ENCODE data around the gene RUNDC3A.
A peak's percentile ranks its signal among the peaks of the same experiment; 100 is the strongest.
"Not testable (repeated sequence)": the region's sequence is repeated elsewhere in the genome, so short reads cannot be mapped to it uniquely, and the experiment has no call there.

RUNDC3A gene

GRCh38 chr17:44361292-44362260, 53.2 kb downstream of the RUNDC3A start:
- Histone ChIP-seq H3K9me3 (ENCODE audit: control insufficient read depth, insufficient read depth, low read depth, low read length) (no peaks in the 10 kb centered on the region), H3K4me3 (ENCODE audit: low read depth, low read length) (0 out of 2 replicates have a peak overlapping the region, but pooled peaks have one; percentile 82), H3K9ac (ENCODE audit: low read length) (no peak overlapping the region), H3K27ac (ENCODE audit: low read depth, low read length) (no peak overlapping the region), H3K36me3 (ENCODE audit: control insufficient read depth, insufficient read depth, low read length) (0 out of 2 replicates have a peak, but pooled peaks cover 6% of the 10 kb centered on the region), H3K27me3 (ENCODE audit: control insufficient read depth, insufficient read depth, low read length) (peaks cover 18% of the 10 kb centered on the region), H3K4me1 (ENCODE audit: control insufficient read depth, insufficient read depth, low read length) (peaks cover 20% of the 10 kb centered on the region)

GRCh38 chr17:44362459-44362948, 54.1 kb downstream of the RUNDC3A start:
- no peak overlapping the region for H3K9ac ChIP-seq (ENCODE audit: low read length)
- peaks cover 19% of the 10 kb centered on the region for H3K27me3 ChIP-seq (ENCODE audit: control insufficient read depth, insufficient read depth, low read length)
- no peak overlapping the region for H3K27ac ChIP-seq (ENCODE audit: low read depth, low read length)
- H3K36me3 ChIP-seq (ENCODE audit: control insufficient read depth, insufficient read depth, low read length), result 0 out of 2 replicates have a peak, but pooled peaks cover 6% of the 10 kb centered on the region
- no peaks in the 10 kb centered on the region for H3K9me3 ChIP-seq (ENCODE audit: control insufficient read depth, insufficient read depth, low read depth, low read length)
- H3K4me1 ChIP-seq (ENCODE audit: control insufficient read depth, insufficient read depth, low read length), result peaks cover 20% of the 10 kb centered on the region
- H3K4me3 ChIP-seq (ENCODE audit: low read depth, low read length), result peak overlapping the region; percentile 82

DNA sequence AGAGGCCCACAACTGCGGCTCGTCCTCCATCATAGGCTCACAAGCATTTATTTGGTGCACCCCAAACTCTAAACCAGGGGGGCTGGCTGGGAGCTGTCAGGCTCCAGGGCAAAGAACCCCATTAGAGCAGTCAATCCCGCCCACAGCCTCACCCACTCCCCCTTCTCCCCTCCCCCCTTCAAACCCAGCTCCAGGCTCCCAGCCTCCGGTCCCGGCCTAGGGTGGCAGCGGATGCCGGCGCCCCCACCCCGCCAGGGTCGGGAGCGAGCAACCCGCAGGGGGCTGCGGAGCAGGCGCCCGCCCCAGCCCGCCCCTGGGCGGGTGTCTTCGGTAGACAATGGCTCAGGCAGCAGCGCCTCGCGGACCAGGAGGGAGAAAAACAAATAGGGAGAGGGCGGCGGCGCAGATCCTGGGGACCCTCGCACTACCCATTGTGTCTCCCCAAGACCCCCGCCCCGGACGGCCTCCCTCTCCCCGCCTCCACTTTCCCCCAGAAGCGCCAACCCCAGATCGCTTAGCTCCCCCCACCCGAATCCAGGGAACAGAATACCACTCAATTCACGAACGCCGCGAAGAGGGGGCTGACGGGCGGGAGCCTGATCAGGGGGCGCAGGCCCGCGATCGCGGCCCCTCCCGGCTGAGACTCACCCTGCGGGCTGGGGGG, 54.7 kb downstream of the RUNDC3A start:
- H3K27ac ChIP-seq (ENCODE audit: low read depth, low read length), result no peak overlapping the region

GRCh38 chr17:44363613-44364159, 55.3 kb downstream of the RUNDC3A start, which contains the start of gene FAM171A2:
FAM171A2 (minus strand) TSS chr17:44363853; CDS start chr17:44363714, 139 bp downstream.
- H3K9me3 ChIP-seq (ENCODE audit: control insufficient read depth, insufficient read depth, low read depth, low read length), result no peaks in the 10 kb centered on the region
- H3K4me1 ChIP-seq (ENCODE audit: control insufficient read depth, insufficient read depth, low read length), result peaks cover 20% of the 10 kb centered on the region
- no peak within 1 kb of the TSS for H3K27ac ChIP-seq (ENCODE audit: low read depth, low read length)
- peak within 1 kb of the TSS; percentile 74 for H3K9ac ChIP-seq (ENCODE audit: low read length)
- peaks cover 19% of the 10 kb centered on the region for H3K27me3 ChIP-seq (ENCODE audit: control insufficient read depth, insufficient read depth, low read length)
- H3K4me3 ChIP-seq (ENCODE audit: low read depth, low read length), result peak within 1 kb of the TSS; percentile 82
- 0 out of 2 replicates have a peak, but pooled peaks cover 4% of the 10 kb centered on the region for H3K36me3 ChIP-seq (ENCODE audit: control insufficient read depth, insufficient read depth, low read length)

More for the DNA sequence above, 54.7 kb downstream of the RUNDC3A start:
- H3K4me3 ChIP-seq (ENCODE audit: low read depth, low read length), result peak overlapping the region; percentile 82
- H3K4me1 ChIP-seq (ENCODE audit: control insufficient read depth, insufficient read depth, low read length), result peaks cover 20% of the 10 kb centered on the region
- H3K9me3 ChIP-seq (ENCODE audit: control insufficient read depth, insufficient read depth, low read depth, low read length), result no peaks in the 10 kb centered on the region
- peaks cover 19% of the 10 kb centered on the region for H3K27me3 ChIP-seq (ENCODE audit: control insufficient read depth, insufficient read depth, low read length)
- peak overlapping the region; percentile 74 for H3K9ac ChIP-seq (ENCODE audit: low read length)
- H3K36me3 ChIP-seq (ENCODE audit: control insufficient read depth, insufficient read depth, low read length), result 0 out of 2 replicates have a peak, but pooled peaks cover 6% of the 10 kb centered on the region

- H3K4me3 ChIP-seq (ENCODE audit: low read depth, low read length); H3K9ac ChIP-seq (ENCODE audit: low read length); H3K9me3 ChIP-seq (ENCODE audit: control insufficient read depth, insufficient read depth, low read depth, low read length); H3K36me3 ChIP-seq (ENCODE audit: control insufficient read depth, insufficient read depth, low read length); H3K27ac ChIP-seq (ENCODE audit: low read depth, low read length): not testable (repeated sequence)
- Histone ChIP-seq H3K27me3 (ENCODE audit: control insufficient read depth, insufficient read depth, low read length) (peaks cover 19% of the 10 kb centered on the region), H3K4me1 (ENCODE audit: control insufficient read depth, insufficient read depth, low read length) (peaks cover 20% of the 10 kb centered on the region)
Observed at GRCh38 chr17:44365051-44365450, 56.6 kb downstream of the RUNDC3A start.

DNA sequence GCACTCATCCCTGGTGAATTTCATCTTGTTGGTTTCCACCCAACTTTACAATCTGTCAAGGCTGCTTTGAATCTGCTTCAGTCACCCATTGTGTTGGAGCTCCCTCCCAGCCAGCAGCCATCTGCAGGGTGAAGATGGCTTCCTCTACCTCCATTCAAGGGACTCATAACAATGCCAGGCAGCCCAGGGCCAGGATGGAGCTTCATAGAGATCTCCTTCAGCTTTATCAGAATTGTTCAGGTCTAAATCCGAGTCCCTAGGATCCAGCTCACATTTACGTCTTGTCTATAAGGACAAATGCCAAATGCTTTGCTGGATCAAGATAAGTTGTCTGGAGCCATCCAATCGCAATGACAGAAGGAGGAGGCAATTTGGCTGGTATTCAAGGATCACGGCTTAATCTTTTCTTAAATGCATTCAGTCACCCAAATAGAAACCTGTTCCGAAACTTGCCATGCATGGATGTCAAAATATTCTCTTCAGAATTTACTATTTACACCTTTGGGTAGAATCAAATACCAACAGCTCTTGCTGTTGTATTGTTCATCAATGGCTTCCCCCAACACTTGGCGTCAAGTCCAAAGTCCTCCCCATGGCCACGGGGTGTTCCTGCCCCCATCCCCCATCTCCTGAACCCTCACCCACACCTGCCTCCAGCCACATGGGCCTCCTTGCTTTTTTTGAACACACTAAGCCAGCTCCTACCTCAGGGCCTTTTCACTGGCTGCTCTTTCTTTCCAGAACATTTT, 59.0 kb downstream of the RUNDC3A start:
- no peaks in the 10 kb centered on the region for H3K9me3 ChIP-seq (ENCODE audit: control insufficient read depth, insufficient read depth, low read depth, low read length)
- no peak overlapping the region for H3K9ac ChIP-seq (ENCODE audit: low read length)
- no peaks in the 10 kb centered on the region for H3K36me3 ChIP-seq (ENCODE audit: control insufficient read depth, insufficient read depth, low read length)
- H3K27me3 ChIP-seq (ENCODE audit: control insufficient read depth, insufficient read depth, low read length), result peaks cover 19% of the 10 kb centered on the region
- no peak overlapping the region for H3K27ac ChIP-seq (ENCODE audit: low read depth, low read length)
- no peak overlapping the region for H3K4me3 ChIP-seq (ENCODE audit: low read depth, low read length)
- H3K4me1 ChIP-seq (ENCODE audit: control insufficient read depth, insufficient read depth, low read length), result peaks cover under 1% of the 10 kb centered on the region; the same call in 1 of the 2 replicates
